LNCaP clone FGC (cell line): ENCODE measurements around the gene RPS6KC1.

Source experiments
- DNase-seq: peaks from one replicate; pipeline ENCODE4 v3.0.0-alpha.2; 2011; ENCODE audit warnings: low read depth
- H3K4me3 ChIP-seq: 2 replicates; pipeline ENCODE4 v1.5.1; 2011; ENCODE audit warnings: mild to moderate bottlenecking, low read depth, low read length, control low read depth
- CTCF ChIP-seq: IDR thresholded peaks from 2 replicates; pipeline ENCODE4 v1.5.1; 2012; ENCODE audit warnings: mild to moderate bottlenecking; ENCODE audit not compliant: control insufficient read depth, insufficient read depth; ENCODE audit errors: extremely low read depth

RPS6KC1 gene

DNA sequence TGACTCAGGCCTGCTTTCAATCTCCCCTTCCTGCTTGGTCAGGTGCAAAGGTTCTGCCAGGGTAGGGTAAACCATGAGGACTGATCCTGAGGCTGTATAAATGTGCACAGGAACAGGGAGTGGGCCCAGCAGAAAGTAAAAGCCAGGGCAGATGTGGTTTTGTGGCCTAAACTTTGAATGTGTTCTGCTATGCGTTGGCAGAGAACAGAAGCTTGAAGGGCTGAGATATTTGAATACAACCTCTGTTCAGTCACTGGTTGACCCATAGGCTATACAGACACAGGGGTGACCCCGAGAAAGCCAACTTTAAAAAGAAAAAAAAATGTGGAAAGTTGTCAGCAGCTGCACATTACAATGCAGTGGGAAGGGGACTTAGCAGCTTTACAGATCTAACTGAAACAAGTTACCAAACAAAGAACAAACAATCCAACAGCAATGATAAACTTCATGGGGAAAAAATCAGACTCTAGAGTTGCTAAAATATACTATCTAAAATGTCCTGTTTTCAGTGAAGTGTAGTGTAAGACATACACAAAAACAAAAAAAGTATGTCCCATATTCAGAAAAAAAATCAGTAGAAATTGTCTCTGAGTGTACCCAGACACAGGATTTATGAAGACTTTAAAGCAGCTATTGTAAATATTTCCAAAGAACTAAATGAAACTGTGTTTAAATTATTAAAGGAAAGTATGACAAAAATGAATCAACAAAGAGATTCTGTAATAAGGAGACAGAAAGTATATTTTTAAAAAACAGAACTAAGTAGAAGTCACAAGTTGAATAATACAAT lies 216.1 kb downstream of the RPS6KC1 start:
- no peak overlapping the region for H3K4me3 ChIP-seq
- no peak for DNase-seq
- no peak for TF ChIP-seq CTCF

DNA sequence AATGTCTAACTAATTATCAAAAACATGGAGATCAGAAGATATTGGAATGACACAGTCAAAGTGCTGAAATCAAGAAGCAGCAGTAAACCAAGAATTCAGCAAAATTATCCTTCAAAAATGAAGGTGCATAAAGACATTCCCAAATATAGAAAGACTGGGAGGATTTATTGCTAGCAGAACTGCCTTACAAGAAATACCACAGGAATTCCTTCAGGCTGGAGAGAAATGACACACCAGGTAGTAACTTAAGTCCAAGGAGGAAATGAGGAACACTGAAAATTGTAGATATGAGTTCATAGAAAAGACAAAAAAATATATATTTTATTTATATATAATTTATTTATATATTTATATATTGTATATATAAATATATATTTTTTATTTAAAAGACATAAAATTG lies 217.2 kb downstream of the RPS6KC1 start:
- H3K4me3 ChIP-seq: no peak overlapping the region
- no peak for DNase-seq
- TF ChIP-seq CTCF: no peak

DNA sequence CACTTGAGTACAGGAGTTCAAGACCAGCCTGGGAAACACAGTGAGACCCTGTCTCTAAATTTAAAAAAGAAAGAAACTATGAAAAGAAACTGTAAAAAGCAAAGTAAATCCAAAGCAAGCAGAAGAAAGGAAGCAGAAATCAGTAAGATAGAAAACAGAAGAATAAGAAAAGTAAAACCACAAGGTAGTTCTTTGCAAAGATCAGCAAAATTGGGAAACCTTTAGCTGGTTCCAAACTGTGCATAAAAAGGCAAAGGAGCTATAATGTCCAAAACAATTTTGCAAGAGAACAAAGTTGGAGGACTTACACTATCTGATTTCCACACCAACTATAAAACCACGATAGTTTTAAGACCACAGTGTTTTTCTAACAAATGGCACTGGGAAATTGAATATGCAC lies 218.8 kb downstream of the RPS6KC1 start:
- no peak for TF ChIP-seq CTCF
- no peak overlapping the region for H3K4me3 ChIP-seq
- no peak for DNase-seq

DNA sequence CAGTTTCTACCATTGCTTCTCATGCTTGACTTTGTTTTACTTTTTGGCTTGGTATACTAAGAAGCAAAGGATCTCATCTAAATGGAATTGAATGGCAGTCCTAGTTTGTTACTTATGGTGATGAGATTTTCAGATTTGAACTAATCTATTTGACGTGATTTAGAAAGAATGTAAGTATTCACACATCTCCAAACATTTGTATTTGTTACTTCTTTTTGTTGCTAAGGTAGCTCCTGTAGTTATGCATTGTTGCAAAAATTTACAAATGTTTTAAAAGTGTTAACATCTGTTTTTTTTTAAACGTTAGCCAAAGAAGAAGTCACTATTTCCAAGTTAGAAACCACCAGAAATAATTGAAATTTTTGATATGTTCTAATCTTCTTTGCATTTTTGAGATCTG lies 222.5 kb downstream of the RPS6KC1 start:
- TF ChIP-seq CTCF: no peak
- DNase-seq: no peak
- H3K4me3 ChIP-seq: no peak overlapping the region

DNA sequence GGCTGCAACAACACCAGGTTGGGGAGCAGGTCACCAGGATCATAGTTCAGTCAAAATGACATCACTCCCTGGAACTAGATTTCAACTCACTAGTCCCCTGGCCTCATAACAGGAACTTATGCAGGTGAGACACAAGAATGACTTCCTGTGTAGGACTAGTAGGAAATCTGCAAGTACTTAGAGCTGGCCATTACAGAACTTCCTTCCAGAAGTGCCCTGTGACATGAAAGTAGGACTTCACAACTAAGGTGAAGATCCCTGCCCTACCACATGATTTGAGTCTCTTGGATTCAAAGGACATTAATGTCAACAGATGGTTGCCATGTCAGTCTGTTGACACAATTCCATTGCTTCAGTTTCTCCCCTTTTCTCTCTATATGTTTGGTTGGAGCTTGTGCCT lies 223.1 kb downstream of the RPS6KC1 start:
- no peak overlapping the region for H3K4me3 ChIP-seq
- no peak for DNase-seq
- TF ChIP-seq CTCF: no peak

DNA sequence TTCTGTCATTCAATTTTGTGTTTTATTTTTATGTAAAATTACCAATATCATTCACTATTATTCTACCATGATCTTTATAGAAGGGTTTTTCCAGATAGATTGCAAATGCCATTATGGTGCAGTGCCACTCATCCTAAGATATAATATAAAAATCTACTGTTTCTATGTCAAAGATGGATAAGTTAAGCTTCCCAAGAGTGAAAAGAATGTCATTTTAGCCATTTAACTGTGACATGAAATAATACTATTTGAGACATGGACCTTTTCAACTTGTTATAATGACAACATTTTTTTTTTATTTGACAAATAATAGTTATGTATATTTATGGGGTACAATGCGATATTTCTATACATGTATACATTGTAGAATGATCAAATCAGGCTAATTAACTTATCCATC lies 224.3 kb downstream of the RPS6KC1 start:
- H3K4me3 ChIP-seq: no peak overlapping the region
- TF ChIP-seq CTCF: no peak
- no peak for DNase-seq

- no peak overlapping the region for H3K4me3 ChIP-seq
- DNase-seq: no peak
- no peak for TF ChIP-seq CTCF
Observed at GRCh38 chr1:213276236-213276635, 225.2 kb downstream of the RPS6KC1 start.
